ENCODE measurements around the gene KRT33B.

DNA sequence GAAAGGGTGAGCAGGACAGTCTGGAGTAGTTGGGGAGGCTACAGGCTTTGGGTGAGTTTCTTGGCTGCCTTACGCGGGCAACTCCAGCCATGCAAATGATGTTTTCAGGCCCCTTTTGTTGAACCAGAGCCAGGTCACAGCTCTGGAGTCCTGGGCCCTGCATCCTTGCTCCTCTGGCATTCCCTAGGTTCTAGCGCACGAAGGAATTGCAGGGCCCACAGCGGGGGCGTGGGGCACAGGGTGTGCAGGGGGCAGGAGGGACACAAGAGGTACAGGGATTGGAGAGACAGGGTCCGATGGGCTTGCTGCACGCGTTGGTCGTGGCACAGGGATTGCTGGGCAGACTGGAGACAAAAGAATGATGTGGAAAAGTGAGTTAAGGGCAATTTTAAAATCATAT is 24.2 kb upstream of the KRT33B start:
- TF ChIP-seq, protein P1, sequence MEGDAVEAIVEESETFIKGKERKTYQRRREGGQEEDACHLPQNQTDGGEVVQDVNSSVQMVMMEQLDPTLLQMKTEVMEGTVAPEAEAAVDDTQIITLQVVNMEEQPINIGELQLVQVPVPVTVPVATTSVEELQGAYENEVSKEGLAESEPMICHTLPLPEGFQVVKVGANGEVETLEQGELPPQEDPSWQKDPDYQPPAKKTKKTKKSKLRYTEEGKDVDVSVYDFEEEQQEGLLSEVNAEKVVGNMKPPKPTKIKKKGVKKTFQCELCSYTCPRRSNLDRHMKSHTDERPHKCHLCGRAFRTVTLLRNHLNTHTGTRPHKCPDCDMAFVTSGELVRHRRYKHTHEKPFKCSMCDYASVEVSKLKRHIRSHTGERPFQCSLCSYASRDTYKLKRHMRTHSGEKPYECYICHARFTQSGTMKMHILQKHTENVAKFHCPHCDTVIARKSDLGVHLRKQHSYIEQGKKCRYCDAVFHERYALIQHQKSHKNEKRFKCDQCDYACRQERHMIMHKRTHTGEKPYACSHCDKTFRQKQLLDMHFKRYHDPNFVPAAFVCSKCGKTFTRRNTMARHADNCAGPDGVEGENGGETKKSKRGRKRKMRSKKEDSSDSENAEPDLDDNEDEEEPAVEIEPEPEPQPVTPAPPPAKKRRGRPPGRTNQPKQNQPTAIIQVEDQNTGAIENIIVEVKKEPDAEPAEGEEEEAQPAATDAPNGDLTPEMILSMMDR (IDR thresholded peaks at IDR 0.05; ENCODE audit: insufficient read depth, low read depth, low read length): no peak
- no peak for TF ChIP-seq EZH2 (IDR thresholded peaks at IDR 0.05; ENCODE audit: insufficient read depth, low read length)
